HUES6 (cell line): ENCODE results near the gene COL4A2.

ENCODE experiments used
- H3K27ac ChIP-seq: 2 replicates; pipeline ENCODE4 v1.7.0; 2013; ENCODE audit warnings: low read depth, mild to moderate bottlenecking, low read length, inconsistent platforms
- H3K27me3 ChIP-seq: 2 replicates; pipeline ENCODE4 v1.6.1; 2013; ENCODE audit warnings: low read length; ENCODE audit not compliant: control insufficient read depth, insufficient read depth
- H3K36me3 ChIP-seq: 2 replicates; pipeline ENCODE4 v1.6.1; 2013; ENCODE audit warnings: low read length; ENCODE audit not compliant: control insufficient read depth, insufficient read depth
- H3K4me1 ChIP-seq: 2 replicates; pipeline ENCODE4 v1.6.1; 2013; ENCODE audit warnings: low read length; ENCODE audit not compliant: control insufficient read depth, insufficient read depth
- H3K4me3 ChIP-seq: 2 replicates; pipeline ENCODE4 v1.5.1; 2013; ENCODE audit warnings: low read depth, low read length
- H3K9ac ChIP-seq: one replicate; pipeline ENCODE4 v1.6.1; 2013; ENCODE audit warnings: mild to moderate bottlenecking, low read length
- H3K9me3 ChIP-seq: 2 replicates; pipeline ENCODE4 v1.6.1; 2013; ENCODE audit warnings: low read depth, low read length; ENCODE audit not compliant: control insufficient read depth, insufficient read depth

COL4A2 gene

DNA sequence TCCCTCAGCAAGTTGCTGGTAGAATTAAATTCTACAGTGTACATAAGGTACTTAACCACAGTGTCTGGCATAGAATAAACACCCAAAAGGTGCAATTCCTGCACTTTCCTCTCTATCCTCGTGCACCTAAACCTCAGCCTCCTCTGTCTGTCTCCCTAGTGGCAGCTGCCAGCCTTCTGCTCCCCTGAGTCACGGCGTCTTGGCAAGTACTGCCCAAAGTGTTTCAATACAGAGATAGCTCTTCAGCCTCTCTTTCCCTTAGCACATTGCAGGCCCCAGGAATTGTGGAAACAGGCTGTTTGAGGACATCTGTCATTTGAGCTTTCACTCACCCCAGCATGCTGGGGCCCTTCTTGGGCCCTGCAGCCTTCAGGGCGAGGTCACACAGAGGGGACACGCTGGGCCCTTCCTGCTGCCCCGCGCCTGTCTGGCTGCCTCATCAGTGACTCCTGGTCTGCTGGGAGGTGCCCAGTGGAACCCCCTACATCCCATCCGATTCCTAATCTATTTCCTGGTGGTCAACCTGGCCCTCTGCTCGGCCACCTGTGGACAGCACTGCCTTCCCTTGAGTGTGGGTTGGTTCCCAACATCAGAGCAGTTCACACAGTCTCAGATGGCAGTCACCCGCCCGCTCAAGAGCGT lies 19.3 kb downstream of the COL4A2 start:
- Histone ChIP-seq H3K9me3 (no peaks in the 10 kb centered on the region), H3K27ac (peak overlapping the region; percentile 49), H3K9ac (peak overlapping the region; percentile 39), H3K36me3 (no peaks in the 10 kb centered on the region; the same call in 1 of the 2 replicates), H3K4me1 (peaks cover 47% of the 10 kb centered on the region), H3K27me3 (no peaks in the 10 kb centered on the region), H3K4me3 (no peak overlapping the region)

DNA sequence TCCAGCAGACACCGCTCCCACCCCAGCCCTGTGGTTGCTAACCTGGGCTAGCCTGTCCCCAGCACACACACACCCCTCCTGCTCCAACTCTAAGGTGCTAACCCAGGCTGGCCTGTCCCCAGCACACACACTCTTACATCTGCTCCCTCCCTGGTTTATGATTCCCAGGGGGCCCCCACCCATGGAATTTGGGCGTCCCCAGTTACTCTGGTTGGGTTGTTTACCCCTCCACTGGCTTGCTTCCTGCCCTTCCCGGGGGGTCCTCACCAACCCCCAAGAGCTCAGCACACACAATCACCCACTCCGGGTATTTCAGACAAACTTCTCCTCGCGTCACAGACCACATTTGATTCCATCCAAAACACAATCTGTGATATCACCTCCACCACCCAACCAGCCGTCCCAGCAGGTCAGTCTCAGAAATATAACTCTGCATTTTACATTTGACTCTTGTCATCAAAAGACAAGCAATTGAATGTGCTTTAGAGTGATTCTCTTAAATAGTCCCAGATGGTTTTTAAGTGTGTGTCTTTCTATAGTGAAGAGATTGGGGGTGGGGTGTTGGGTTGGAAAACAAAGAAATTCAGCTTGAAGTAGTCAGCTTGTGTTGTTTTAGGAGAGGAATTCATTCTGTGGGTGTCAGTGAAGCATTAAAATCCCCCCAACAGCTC lies 20.1 kb downstream of the COL4A2 start:
- peak overlapping the region; percentile 19 for H3K4me3 ChIP-seq
- peaks cover 47% of the 10 kb centered on the region for H3K4me1 ChIP-seq
- H3K27me3 ChIP-seq = no peaks in the 10 kb centered on the region
- H3K36me3 ChIP-seq = no peaks in the 10 kb centered on the region; the same call in 1 of the 2 replicates
- H3K9ac ChIP-seq = peak overlapping the region; percentile 39
- H3K9me3 ChIP-seq = no peaks in the 10 kb centered on the region
- H3K27ac ChIP-seq = peak overlapping the region; percentile 49

DNA sequence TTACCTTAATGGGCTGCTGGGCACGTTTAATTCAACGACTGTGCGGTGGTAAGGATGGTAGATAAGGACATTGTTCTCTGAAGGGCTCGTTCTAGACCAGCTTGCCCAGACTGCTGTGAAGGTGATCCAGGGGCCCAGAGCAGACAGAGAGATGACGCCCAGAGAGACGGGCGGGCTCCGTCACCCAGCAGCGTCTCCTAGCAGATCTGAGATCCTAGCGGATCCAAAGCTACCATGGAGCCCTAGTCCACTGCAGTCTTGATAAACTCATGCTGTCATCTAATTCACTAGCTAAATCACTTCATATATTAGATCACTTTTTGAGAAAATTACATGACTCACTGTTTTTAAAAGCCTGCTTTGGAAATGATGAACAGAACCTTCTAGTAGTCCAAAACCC lies 21.5 kb downstream of the COL4A2 start:
- Histone ChIP-seq H3K9ac (no peak overlapping the region), H3K27me3 (no peaks in the 10 kb centered on the region), H3K27ac (no peak overlapping the region), H3K4me3 (no peak overlapping the region), H3K9me3 (no peaks in the 10 kb centered on the region), H3K36me3 (peaks cover 3% of the 10 kb centered on the region; the same call in 1 of the 2 replicates), H3K4me1 (peaks cover 46% of the 10 kb centered on the region)

DNA sequence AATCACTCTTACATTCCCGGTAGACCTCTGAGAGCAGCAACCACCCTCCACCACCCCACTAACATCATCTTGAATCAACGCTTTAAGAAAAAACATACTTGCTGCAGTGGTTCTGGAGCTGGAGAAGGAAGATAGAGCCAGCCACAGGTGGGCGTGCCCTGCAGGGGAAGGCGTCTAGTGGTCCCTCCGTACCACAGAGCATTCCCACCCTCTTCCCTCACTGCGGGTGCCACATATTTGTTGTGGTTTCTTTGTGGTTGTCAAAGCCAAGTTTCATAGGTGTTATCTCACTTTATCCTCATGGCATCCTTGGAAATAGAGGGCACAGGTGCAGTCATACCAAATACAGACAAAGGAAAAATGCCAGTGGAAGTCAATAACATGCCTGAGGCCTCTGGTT lies 22.2 kb downstream of the COL4A2 start:
- H3K36me3 ChIP-seq = peaks cover 6% of the 10 kb centered on the region
- H3K9ac ChIP-seq = no peak overlapping the region
- H3K4me3 ChIP-seq = no peak overlapping the region
- peaks cover 41% of the 10 kb centered on the region for H3K4me1 ChIP-seq
- H3K27ac ChIP-seq = no peak overlapping the region
- no peaks in the 10 kb centered on the region for H3K27me3 ChIP-seq
- no peaks in the 10 kb centered on the region for H3K9me3 ChIP-seq

DNA sequence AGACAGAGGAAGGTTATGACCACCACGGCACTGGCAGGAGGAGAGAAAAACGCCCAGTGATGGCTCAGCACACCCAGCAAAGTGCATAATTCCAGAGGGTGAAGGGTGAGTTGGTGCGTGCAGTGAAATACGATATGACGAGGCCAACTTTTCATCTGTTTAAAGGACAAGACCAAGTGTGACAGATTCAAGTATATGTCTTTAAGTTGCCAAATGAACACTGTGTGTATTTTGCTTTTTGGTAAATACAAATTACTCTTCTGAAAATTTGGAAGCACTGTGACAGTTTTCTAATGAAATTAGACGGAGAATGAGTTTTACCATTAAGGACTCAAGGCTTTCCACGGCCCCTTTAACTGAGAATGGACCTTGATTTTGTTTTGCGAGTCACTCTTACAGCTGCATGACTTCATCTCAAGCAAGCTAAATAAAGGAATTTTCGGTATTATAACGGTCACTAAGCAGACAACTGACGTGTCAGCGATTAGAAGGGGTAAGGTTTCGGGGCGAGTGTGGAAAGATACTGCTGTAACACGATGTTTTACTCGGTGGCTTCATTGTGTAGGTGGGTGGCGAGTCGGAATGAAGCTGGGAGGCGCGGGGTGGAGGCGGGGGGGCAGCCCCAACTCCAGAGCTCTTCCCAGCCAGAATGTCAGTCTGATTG lies 22.8 kb downstream of the COL4A2 start:
- Histone ChIP-seq H3K9me3 (no peaks in the 10 kb centered on the region), H3K27ac (no peak overlapping the region), H3K27me3 (no peaks in the 10 kb centered on the region), H3K4me3 (no peak overlapping the region), H3K36me3 (peaks cover 12% of the 10 kb centered on the region), H3K4me1 (peaks cover 39% of the 10 kb centered on the region), H3K9ac (no peak overlapping the region)

DNA sequence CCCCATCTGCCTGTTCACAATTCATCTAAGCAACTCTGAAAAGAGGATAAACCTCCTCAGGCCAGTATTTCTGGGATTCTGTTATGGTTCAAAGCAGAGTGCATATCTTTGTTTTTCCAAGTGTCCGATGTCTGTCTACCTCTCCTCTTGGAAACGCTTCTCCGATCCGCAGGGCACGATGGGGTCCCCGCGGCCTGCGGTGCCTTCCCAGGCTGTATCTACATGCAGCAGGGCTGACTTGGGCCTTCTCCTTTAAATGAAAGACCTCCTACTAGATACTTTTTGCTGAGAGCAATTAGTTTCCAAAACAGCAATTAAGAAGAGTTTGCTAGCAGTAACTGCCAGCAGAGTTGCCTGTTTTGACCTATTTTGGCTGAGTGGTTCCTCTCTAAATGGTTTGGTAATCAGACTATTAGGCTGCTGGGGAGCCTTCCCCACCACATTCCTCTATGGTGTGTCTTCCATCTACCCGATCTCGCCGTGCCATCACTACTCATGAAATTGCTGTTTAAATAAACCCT lies 23.5 kb downstream of the COL4A2 start:
- H3K4me1 ChIP-seq = peaks cover 37% of the 10 kb centered on the region
- H3K36me3 ChIP-seq = peaks cover 15% of the 10 kb centered on the region
- H3K9me3 ChIP-seq = no peaks in the 10 kb centered on the region
- H3K27me3 ChIP-seq = no peaks in the 10 kb centered on the region
- no peak overlapping the region for H3K9ac ChIP-seq
- no peak overlapping the region for H3K27ac ChIP-seq
- H3K4me3 ChIP-seq = no peak overlapping the region

DNA sequence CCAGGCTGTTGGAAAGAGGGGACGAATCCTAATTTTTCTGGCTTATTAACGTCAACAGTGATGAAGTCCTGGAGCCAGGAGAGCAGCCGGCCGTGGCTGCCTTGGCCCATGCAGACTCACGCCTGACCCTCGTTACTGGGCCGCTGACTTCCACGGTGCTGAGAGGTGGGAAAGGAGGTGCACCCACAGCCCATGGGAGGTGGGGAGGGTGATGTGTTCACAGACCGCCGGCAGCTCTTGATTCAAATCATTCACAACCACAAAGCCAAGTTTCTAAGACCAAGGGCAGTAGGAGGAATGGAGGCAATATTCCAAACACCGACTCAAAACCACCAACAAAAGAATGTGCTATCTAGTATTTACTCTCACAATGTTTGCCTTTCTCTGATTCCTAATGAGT lies 24.3 kb downstream of the COL4A2 start:
- Histone ChIP-seq H3K9ac (no peak overlapping the region), H3K36me3 (peaks cover 15% of the 10 kb centered on the region), H3K4me1 (peaks cover 31% of the 10 kb centered on the region), H3K9me3 (no peaks in the 10 kb centered on the region), H3K4me3 (no peak overlapping the region), H3K27ac (no peak overlapping the region), H3K27me3 (no peaks in the 10 kb centered on the region)

DNA sequence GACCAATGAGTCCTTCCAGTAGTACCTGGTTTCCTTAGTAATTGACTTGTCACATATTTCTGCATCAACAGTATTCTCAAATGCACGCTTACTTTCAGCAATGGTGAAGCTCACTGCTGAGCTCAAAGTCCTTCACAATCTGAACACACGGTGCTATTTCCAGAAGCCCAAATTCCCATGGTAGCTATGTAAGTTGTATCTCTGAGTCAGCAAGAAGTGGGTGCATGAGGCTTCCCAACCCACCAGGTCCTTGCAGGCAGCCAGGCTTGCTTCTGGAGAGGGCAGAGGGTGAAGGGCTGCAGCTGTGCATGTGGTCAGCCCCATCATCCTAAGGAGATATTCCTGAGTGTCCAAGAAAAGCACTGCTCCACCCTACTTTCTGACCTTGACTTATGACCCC lies 25.7 kb downstream of the COL4A2 start:
- H3K36me3 ChIP-seq = peaks cover 15% of the 10 kb centered on the region
- H3K27ac ChIP-seq = no peak overlapping the region
- no peaks in the 10 kb centered on the region for H3K27me3 ChIP-seq
- H3K4me1 ChIP-seq = peaks cover 24% of the 10 kb centered on the region
- no peaks in the 10 kb centered on the region for H3K9me3 ChIP-seq
- no peak overlapping the region for H3K9ac ChIP-seq
- no peak overlapping the region for H3K4me3 ChIP-seq

DNA sequence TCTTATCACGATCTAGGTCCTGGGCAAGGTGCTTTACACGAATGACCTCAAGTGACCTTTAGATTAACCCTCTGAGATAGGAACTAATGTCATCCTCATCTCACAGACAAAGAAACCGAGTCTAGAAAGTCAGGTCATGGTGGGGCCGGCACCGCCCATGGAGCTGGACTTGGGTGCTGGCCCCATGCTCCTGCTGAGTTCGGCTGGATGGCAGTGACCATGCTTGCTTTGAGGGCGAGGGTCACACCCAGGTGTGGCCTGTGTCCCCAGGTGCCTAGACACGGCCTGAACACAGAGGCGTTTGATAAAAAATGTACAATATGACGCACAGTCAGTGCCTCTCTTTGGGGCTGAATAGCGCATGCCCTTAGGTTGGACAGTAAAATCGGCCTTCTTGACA lies 26.8 kb downstream of the COL4A2 start:
- H3K9me3 ChIP-seq = no peaks in the 10 kb centered on the region
- H3K36me3 ChIP-seq = peaks cover 15% of the 10 kb centered on the region
- H3K4me1 ChIP-seq = peaks cover 31% of the 10 kb centered on the region
- H3K4me3 ChIP-seq = no peak overlapping the region
- H3K9ac ChIP-seq = no peak overlapping the region
- no peak overlapping the region for H3K27ac ChIP-seq
- no peaks in the 10 kb centered on the region for H3K27me3 ChIP-seq

DNA sequence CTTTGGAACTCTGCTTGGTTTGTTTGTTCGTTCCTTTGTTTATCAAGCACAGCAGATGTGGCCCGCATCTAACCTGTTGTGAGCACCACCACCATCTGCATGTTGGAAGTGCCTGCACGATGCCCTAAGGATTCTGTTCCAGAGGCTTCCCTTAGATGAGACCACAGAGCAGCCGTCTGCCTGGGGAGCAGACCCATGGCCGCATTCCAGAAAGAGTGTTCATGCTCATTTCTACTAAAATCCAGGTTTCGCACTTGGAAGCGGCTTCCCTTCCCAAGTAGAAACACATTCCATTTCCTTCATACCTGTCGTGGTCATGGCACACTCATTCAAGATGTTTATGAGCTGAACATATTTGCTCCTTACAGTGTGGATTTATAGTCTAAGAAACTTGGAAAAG lies 27.2 kb downstream of the COL4A2 start:
- Histone ChIP-seq H3K27ac (no peak overlapping the region), H3K27me3 (no peaks in the 10 kb centered on the region), H3K4me1 (peaks cover 35% of the 10 kb centered on the region), H3K9ac (no peak overlapping the region), H3K9me3 (no peaks in the 10 kb centered on the region), H3K36me3 (peaks cover 15% of the 10 kb centered on the region), H3K4me3 (no peak overlapping the region)
